Activated CD8-positive, alpha-beta memory T cell treated with anti-CD3 and anti-CD28 coated beads, Interleukin-2, amount 50 U/mL, for 4 hours (primary cell): ENCODE results near the gene GFOD1.
"Not testable (repeated sequence)": the region's sequence is repeated elsewhere in the genome, so short reads cannot be mapped to it uniquely, and the experiment has no call there.

Experiments
- DNase-seq: peaks from one replicate; pipeline ENCODE4 v3.0.0-alpha.2; 2020

GFOD1 gene

DNA sequence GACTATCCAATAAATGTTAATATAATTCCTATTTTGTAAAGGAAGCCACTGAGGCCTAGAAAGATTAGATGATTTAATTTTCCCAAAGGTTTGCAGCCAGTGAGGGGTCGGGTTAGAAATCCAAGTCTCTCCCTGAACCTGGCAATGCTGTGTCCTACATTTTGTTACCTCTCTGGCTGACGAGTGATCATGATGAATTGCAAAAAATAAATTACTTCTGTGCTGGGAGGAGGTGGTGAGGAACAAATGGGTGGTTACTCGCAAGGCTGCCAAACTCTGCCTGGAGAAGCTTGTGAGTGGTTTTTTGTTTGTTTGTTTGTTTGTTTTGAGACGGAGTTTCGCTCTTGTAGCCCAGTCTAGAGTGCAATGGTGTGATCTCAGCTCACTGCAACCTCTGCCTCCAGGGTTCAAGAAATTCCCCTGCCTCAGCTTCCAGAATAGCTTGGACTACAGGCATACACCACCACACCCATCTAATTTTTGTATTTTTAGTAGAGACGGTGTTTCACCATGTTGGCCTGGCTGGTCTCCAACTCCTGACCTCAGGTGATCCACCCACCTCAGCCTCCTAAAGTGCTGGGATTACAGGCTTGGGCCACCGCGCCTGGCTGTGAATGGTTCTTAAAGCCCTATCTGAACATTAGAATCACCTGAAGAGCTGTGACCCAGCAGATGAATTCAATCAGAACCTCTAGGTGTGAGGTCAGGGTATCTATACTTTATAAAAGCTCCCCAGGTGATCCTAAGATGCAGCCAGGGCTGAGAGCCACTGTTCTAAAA is 138.9 kb downstream of the GFOD1 start:
- no peak for DNase-seq

DNA sequence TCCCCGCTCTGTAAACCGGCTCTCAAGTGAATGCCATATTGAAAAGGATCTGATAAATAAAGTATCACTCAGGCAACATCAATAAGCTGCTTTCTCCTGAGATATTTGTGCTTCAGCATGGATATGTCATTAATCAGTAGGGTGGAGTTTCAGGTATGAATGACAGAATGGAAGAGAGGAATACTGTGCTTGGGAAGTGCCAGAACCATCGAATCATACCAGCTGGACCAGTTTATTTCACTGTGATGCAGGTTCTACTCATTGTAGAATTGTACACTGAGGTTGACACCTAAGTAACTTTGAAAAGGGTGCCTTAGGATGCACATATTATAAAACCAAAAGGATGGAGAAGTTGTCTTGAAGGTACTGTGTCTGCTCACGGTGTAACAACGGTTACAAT is 141.2 kb downstream of the GFOD1 start:
- no peak for DNase-seq

DNA sequence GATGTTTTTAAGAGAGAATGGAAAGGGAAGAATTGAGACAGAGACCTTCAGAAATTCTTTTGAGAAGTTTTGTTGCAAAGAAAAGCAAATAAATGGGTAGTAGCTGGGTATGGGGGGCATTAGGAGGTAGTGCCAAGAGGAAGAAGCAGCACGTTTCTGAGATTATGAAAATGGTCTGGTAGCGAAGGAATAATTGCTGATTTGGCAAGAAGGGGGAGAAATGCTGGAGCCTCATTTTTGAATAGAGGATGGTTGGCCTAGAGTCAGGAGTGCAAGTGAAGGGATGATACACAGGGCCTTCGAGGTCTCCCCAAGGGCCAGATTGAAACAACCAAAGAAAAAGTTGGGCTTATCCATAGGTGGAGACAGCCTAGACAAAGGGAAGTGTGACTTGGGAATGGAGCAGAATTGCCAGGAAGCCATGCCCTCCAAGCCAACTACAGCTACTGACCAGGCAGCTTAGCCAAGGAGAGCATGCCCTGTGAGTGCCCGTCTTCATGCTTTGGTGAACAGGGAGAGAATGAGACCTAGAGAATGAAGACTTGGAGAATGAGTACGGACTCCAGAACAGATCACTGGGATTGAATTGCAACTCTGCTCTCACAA is 144.9 kb downstream of the GFOD1 start:
- no peak for DNase-seq

DNA sequence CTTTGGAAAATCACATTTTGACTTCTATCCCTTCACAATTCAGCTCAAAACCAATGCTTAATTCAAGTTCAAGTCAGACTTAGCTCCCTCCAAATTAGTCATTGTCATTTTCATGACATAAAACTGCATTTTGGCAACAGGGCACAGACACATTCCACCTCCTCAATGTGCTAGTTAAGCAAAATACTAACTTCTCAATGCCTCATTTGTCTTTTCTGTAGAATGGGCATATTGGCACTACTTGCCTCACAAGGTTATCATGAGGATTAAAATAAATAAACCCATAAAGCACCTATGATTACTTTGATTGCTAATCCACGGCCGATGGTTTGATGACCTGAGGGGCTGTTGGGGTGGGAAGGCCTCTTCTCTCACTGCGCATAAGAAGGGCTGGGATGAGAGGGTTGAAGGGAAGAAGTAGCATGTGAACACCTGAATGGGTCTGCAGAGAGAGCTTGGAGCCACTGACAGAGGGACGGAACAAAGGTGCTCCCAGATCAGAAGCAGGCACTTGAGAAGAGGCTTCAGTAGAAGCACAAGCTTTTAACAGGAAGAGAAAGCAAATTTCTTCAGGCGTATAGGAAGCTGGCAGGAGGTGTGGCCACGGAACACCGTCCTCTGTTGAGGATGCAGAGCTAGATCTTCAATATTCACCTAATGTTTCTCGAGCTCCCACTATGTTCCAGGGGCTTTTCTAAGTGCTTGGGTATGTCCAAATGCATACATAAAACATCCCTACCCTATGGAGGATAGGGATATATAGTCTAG is 147.4 kb downstream of the GFOD1 start:
- no peak for DNase-seq

DNA sequence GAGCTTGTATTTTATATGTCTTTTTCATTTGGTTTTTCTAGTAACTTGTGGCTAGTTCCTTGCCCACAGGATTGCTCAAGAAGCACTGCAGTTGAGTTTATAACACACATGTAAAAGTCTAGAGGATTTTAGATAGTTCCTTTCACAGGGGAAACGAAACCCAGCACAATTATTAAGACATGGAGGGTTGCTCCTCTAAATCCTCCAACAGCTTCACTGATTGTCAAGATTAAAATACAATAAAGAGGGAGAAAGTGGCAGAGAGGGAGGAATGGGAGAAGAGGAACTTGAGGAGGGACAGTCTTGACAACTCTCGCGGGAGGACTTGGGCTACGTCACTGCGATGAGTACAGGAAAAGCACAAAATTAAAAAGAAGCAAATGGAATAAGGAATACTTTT is 149.4 kb downstream of the GFOD1 start:
- no peak for DNase-seq

DNA sequence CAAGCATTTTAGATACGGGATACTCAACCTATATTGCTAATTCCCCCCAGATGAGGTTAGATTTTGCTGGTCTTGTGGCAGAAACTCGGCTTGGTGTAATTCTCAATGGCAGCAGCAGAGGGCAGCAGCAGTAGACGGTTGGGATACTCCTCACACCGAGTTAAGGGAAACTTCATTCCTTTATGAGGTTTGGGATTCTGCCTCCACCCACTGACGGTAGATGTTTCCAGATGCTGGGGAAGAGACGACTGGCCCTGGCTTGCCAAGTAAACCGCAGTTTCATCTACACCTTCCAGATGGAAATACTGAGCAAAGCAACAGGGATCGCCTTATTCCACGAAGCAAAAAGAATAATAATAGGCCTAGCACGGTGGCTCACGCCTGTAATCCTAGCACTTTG is 150.8 kb downstream of the GFOD1 start:
- DNase-seq = peak; percentile 74

DNA sequence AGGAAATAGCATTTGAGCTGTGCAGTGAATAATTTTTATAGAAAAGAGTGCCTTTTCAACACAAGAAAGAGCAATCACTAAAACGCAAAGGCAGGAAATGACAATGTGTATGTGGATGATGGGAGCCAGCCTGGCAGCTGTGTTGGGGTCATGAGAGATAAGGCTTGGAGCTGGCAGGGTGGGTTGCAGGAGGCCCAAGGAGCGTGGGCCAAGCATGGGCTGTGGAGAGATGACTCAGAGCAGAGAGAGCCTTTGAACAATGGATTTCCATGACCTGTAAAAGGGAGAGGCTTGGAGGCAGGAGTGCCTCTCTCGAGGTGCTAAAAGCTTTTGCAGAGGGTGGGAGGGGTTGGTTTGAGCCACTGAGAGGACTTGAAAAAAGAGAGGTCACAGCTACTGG is 152.4 kb downstream of the GFOD1 start:
- DNase-seq = no peak

DNA sequence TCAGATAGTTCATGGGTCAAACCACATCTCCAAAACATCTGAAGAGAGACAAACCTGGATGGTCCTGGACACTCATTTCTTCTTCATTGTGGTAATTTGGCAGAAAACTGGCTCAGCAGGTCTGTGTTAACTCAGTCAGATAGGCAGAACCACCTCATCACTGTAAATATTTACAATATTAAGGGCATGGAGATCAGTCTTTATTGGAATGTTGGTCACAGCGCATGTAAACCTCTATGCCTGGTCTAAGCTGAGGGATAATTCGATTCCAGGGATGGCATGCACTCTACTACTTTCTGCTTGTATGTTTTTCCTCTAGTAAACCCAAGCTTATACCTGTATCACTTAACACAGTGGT is 155.1 kb downstream of the GFOD1 start:
- no peak for DNase-seq

DNA sequence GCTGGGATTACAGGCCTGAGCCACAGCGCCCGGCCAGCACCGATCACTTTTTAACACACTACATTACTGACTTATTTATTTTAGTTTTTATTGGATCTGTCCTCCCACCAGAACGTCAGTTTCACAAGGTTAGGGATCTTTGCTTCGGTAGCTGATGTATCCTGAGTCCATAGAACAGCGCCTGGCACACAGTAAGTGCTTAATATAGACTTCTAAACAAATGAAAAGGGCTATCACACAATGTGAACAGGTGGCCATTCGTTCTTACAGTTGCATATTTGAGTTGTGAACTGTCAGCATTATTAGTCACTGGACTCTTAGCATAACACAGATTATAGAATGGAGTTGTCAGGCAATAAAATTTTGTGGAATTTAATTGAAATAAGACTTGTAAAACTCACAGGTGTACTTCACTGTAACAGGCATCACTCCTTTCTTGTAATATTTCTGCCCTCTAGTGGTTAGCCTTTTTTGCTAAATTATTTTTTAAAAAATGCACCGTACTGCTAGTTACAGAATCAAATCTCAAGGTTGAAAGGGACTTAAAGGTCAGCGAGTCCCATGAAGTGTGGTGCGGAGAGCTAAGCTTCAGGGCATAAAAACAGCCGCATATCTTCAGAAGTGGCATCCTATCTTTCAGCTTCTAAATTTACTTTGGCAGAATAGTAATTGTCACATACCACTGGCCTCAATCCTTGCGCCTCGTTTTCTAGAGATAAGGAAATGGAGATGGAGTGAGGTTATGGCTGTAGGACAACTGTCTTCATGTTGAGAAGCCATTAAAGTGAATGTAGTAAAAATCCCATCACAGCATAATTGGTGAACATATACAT is 155.7 kb downstream of the GFOD1 start:
- DNase-seq = no peak

DNA sequence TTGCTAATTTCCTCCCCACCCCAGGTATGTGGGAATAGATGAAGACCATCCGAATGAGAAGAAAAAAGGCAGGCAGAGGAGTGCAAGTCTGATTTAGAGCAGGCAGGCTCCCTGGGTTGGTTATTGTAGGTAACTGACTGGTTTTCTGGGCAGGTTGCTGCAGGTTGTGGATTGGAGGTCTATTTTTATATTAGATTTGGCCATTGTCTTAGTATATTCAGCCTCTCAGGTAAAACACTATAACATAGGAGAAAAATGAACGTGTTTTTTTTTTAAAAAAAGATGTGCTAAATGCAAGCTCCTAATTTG is 158.6 kb downstream of the GFOD1 start:
- no peak for DNase-seq

DNA sequence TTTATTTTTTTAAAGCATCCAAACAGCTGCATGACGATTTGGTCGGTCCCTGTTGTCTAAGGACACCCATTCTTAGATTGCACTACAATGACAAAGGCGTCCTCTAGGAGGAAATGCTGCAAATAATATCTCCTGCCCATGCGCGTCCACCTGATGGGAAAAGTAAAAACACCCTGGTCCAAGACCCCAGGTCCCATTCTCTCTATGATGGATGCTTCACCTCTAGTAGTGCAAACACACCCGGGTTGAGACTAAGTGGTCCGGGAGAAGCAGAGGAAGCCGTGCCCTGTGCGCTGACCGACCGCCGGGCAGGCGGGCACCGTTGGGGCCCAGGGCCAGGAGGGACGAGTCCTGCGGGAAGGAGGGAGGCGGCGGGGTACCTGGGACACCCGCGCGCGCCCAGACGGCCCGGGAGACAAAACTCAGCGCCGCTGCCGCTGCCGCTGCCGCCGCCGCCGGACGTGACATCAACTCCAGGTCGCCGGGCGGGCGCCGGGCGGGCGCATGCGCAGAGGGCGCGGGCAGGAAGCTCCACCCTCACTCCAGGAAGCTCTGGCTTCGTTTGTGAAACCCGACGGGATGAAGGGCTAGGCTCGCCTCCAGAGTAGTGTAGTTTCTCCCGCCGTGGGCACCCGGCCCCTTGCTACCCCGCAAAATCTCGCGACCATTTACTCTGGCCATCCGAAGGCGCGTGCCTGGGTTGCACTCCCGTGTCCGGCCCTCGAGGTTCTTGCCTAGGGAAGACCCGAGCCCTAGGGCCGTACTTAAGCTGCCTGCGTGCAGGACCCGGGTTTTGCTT is 159.1 kb downstream of the GFOD1 start, which contains the start of gene TBC1D7:
Gene TBC1D7 (minus strand): TSS at position 462 of the 799 bp plus-strand sequence. CDS start 1,639 bp downstream, outside the sequence.
- DNase-seq = peak; percentile 92

DNA sequence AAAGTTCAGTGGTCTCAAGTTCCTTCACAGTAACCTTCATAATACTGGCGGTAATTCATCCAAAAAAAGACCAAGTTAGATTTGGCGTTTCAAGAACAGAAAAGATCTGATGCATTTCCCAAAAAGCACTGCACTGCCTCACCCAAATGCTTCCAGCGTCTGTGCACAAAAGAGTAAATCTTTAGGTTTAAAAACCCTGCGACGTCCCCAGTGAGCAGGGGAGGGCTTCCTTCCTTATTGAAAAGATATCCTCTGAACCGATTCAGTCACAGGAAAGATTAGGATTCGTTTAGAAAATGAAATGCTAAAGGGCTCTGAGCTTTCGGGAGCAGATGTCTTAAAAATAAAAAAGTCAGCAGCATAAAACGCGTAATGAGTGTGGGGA is 159.7 kb downstream of the GFOD1 start:
- DNase-seq = no peak

DNA sequence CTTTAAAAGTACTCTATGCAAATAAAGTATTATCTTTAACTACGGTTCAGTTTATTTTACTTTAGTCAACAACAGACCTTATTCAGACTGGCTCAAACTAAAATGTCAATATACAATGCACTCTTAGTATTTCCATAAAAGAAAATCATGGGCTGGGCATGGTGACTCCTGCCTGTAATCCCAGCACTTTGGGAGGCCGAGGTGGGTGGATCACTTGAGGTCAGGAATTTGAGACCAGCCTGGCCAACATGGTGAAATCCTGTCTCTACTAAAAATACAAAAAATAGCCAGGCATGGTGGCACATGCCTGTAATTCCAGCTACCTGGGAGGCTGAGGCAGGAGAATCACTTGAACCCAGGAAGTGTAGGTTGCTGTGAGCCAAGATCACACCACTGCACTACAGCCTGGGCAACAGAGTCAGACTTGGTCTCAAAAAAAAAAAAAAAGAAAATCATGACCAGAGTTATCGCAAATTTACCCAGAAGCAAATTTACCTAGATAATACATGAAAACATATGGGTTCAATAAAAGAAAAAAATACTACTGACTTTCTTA is 161.3 kb downstream of the GFOD1 start:
- DNase-seq = not testable (repeated sequence)

DNA sequence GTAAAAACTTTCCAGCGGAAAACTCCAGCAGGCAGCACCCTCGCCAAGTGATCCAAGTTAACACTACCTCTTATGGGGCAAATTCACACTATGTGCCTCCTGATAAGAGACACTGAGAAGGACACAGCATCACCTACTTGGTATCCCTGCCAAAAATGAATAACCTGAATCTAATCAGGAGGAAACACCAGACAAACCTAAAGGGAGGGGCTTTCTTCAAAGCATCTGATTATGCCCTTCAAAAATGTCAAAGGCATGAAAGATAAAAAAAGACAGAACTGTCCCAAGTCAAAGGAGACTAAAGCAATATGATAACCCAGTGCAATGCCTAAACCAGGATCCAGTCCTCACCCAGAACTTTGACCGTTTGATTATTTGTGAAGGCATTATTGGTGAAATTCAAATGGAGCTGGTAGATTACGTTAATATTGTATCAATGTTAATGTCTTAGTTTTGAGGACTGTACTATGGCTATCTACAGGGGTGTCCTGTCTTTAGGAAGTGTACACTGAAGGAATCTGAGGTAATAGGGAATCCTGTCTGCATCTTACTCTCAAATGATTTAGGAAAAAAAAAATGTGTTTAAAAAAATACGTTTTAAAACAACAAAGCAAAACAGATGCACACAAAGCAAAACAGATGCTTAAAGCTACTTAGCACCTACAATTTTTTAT is 167.4 kb downstream of the GFOD1 start:
- no peak for DNase-seq

DNA sequence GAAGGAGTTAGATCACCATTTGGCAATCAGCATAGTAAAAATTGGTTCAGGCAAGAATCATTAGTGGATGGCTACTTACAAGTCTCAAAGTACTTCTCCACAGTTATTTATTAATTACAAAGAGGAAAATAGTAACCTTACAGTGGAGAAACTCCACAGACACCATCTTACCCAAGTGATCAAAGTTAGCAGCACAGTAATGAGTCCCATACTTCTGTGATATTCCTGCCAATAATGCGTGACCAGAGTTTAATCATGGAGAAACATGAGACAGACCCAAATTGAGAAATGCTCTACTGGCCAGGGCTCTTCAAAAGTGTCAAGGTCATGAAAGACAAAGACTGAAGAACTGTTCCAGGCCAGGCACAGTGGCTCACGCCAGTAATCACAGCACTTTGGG is 168.6 kb downstream of the GFOD1 start:
- no peak for DNase-seq

DNA sequence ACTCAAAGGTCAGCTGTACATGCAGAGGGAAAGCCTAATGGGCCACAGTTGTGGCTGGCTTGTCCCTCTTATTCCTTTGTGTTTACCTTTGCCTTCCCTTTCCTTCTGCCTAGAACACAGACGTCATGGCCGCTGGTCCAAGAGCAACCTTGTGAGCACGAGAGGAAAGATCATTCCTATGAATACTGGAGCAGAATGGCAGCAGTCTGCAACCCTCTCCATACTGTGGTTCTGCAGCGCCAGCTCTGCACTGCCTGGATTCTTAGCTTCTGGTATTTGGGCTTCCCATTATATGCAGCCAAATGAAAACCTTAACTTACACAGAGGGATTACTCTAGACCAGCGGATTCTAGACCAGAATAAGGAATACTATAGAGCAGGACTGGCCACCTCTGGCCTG is 171.5 kb downstream of the GFOD1 start:
- no peak for DNase-seq

DNA sequence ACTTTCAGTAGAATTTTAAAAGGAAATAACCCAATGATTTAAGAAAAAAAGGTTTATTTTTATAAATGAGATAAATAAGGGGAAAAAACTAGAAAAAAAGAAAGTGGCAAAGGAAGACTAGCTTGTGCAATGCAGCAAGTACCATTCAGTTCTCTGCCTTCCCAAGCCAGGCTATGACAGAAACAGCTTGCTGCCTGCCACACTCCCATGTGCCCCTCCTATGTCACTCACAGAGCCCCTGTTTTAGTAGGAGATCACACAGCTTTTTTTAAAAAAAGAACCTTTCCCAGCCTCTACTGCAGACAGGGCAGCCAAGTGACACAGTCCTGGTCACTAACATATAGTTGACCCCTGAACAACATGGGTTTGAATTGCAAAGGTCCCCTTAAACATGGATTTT is 172.6 kb downstream of the GFOD1 start:
- no peak for DNase-seq

DNA sequence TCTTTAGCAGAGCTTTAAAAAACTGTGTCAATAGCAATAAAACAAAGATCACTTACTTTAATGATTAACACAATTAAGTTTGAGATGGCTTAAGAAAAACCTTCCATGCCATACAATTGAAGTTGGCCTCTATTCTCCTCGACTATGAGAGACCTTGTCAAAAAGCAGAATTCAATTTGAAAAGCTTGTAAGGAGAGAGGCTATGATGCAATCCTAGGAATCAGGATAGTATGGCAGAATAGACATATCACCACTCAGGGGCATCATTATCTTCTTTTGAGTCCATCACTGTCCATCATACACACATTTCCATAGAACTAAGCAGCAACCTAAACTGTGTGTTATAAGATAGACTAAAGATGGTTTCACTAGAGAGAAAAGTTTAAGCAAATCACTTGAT is 176.2 kb downstream of the GFOD1 start:
- DNase-seq = no peak

DNA sequence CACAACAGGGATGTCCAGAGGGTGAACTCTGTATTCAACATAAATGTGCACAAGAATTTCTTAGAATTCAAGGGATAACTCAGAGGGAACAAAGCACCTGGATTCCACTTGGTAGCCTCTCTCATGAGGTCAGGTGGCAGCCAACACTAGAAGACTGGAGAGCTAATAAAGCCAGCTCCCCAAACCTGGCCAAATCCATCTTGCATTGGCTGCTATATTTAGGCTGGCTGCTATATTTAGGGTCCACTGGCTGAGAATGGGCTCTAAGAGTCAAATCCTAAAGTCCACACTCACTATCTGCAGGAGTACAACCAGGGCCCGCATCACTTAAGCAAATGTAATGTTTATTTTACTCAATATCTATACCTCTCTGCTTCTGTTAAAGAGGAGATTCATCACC is 179.1 kb downstream of the GFOD1 start:
- DNase-seq = no peak
